Measurements from ENCODE around the gene LIPC.

Gene LIPC

GRCh38 chr15:58467722-58468423 lies 36.1 kb downstream of the LIPC start:
- no peaks in the 10 kb centered on the region for H3K36me3 ChIP-seq (ENCODE audit: control insufficient read depth, low read depth, low read length)
- no peak overlapping the region for H3K4me3 ChIP-seq (ENCODE audit: low read length)
- no peaks in the 10 kb centered on the region for H3K9me3 ChIP-seq (ENCODE audit: control insufficient read depth, low read depth, low read length)
- no peak overlapping the region for H3K9ac ChIP-seq (ENCODE audit: low read length)
- H3K27me3 ChIP-seq (ENCODE audit: control insufficient read depth, insufficient read depth, low read length), result no peaks in the 10 kb centered on the region
- H3K4me1 ChIP-seq (ENCODE audit: control insufficient read depth, low read depth, low read length), result peaks cover 11% of the 10 kb centered on the region
- no peak overlapping the region for H3K27ac ChIP-seq (ENCODE audit: low read length)

GRCh38 chr15:58469432-58470353 lies 37.9 kb downstream of the LIPC start:
- H3K4me1 ChIP-seq (ENCODE audit: control insufficient read depth, low read depth, low read length), result peaks cover 17% of the 10 kb centered on the region
- H3K27ac ChIP-seq (ENCODE audit: low read length), result no peak overlapping the region
- H3K27me3 ChIP-seq (ENCODE audit: control insufficient read depth, insufficient read depth, low read length), result no peaks in the 10 kb centered on the region
- no peak overlapping the region for H3K4me3 ChIP-seq (ENCODE audit: low read length)
- H3K9me3 ChIP-seq (ENCODE audit: control insufficient read depth, low read depth, low read length), result no peaks in the 10 kb centered on the region
- no peaks in the 10 kb centered on the region for H3K36me3 ChIP-seq (ENCODE audit: control insufficient read depth, low read depth, low read length)
- no peak overlapping the region for H3K9ac ChIP-seq (ENCODE audit: low read length)

- peaks cover 17% of the 10 kb centered on the region for H3K4me1 ChIP-seq (ENCODE audit: control insufficient read depth, low read depth, low read length)
- no peaks in the 10 kb centered on the region for H3K9me3 ChIP-seq (ENCODE audit: control insufficient read depth, low read depth, low read length)
- no peaks in the 10 kb centered on the region for H3K36me3 ChIP-seq (ENCODE audit: control insufficient read depth, low read depth, low read length)
- H3K4me3 ChIP-seq (ENCODE audit: low read length), result no peak overlapping the region
- H3K9ac ChIP-seq (ENCODE audit: low read length), result no peak overlapping the region
- no peaks in the 10 kb centered on the region for H3K27me3 ChIP-seq (ENCODE audit: control insufficient read depth, insufficient read depth, low read length)
- H3K27ac ChIP-seq (ENCODE audit: low read length), result no peak overlapping the region
These were observed 39.6 kb downstream of the LIPC start for GRCh38 chr15:58471348-58471747.

GRCh38 chr15:58472221-58472620 lies 40.4 kb downstream of the LIPC start:
- H3K4me1 ChIP-seq (ENCODE audit: control insufficient read depth, low read depth, low read length), result peaks cover 17% of the 10 kb centered on the region
- H3K9me3 ChIP-seq (ENCODE audit: control insufficient read depth, low read depth, low read length), result no peaks in the 10 kb centered on the region
- no peak overlapping the region for H3K4me3 ChIP-seq (ENCODE audit: low read length)
- no peak overlapping the region for H3K9ac ChIP-seq (ENCODE audit: low read length)
- no peaks in the 10 kb centered on the region for H3K36me3 ChIP-seq (ENCODE audit: control insufficient read depth, low read depth, low read length)
- H3K27ac ChIP-seq (ENCODE audit: low read length), result no peak overlapping the region
- no peaks in the 10 kb centered on the region for H3K27me3 ChIP-seq (ENCODE audit: control insufficient read depth, insufficient read depth, low read length)

GRCh38 chr15:58472821-58473581 lies 41.2 kb downstream of the LIPC start:
- Histone ChIP-seq H3K27ac (ENCODE audit: low read length) (no peak overlapping the region), H3K9me3 (ENCODE audit: control insufficient read depth, low read depth, low read length) (no peaks in the 10 kb centered on the region), H3K27me3 (ENCODE audit: control insufficient read depth, insufficient read depth, low read length) (no peaks in the 10 kb centered on the region), H3K36me3 (ENCODE audit: control insufficient read depth, low read depth, low read length) (no peaks in the 10 kb centered on the region), H3K4me1 (ENCODE audit: control insufficient read depth, low read depth, low read length) (peaks cover 17% of the 10 kb centered on the region), H3K9ac (ENCODE audit: low read length) (no peak overlapping the region), H3K4me3 (ENCODE audit: low read length) (no peak overlapping the region)

GRCh38 chr15:58473724-58474123 lies 41.9 kb downstream of the LIPC start:
- no peak overlapping the region for H3K4me3 ChIP-seq (ENCODE audit: low read length)
- no peak overlapping the region for H3K27ac ChIP-seq (ENCODE audit: low read length)
- peaks cover 17% of the 10 kb centered on the region for H3K4me1 ChIP-seq (ENCODE audit: control insufficient read depth, low read depth, low read length)

GRCh38 chr15:58474741-58475323 lies 43.0 kb downstream of the LIPC start:
- no peaks in the 10 kb centered on the region for H3K36me3 ChIP-seq (ENCODE audit: control insufficient read depth, low read depth, low read length)
- H3K27me3 ChIP-seq (ENCODE audit: control insufficient read depth, insufficient read depth, low read length), result no peaks in the 10 kb centered on the region
- no peak overlapping the region for H3K4me3 ChIP-seq (ENCODE audit: low read length)
- peaks cover 10% of the 10 kb centered on the region for H3K4me1 ChIP-seq (ENCODE audit: control insufficient read depth, low read depth, low read length)
- H3K27ac ChIP-seq (ENCODE audit: low read length), result no peak overlapping the region
- no peak overlapping the region for H3K9ac ChIP-seq (ENCODE audit: low read length)
- no peaks in the 10 kb centered on the region for H3K9me3 ChIP-seq (ENCODE audit: control insufficient read depth, low read depth, low read length)

More at GRCh38 chr15:58473724-58474123, 41.9 kb downstream of the LIPC start:
- Histone ChIP-seq H3K9ac (ENCODE audit: low read length) (no peak overlapping the region), H3K36me3 (ENCODE audit: control insufficient read depth, low read depth, low read length) (no peaks in the 10 kb centered on the region), H3K9me3 (ENCODE audit: control insufficient read depth, low read depth, low read length) (no peaks in the 10 kb centered on the region), H3K27me3 (ENCODE audit: control insufficient read depth, insufficient read depth, low read length) (no peaks in the 10 kb centered on the region)

GRCh38 chr15:58475573-58476524 lies 44.1 kb downstream of the LIPC start:
- Histone ChIP-seq H3K9ac (ENCODE audit: low read length) (no peak overlapping the region), H3K27ac (ENCODE audit: low read length) (no peak overlapping the region), H3K4me1 (ENCODE audit: control insufficient read depth, low read depth, low read length) (peaks cover 7% of the 10 kb centered on the region)

GRCh38 chr15:58476525-58477162 lies 44.9 kb downstream of the LIPC start:
- H3K4me1 ChIP-seq (ENCODE audit: control insufficient read depth, low read depth, low read length), result peaks cover 7% of the 10 kb centered on the region

More at GRCh38 chr15:58475573-58476524, 44.1 kb downstream of the LIPC start:
- Histone ChIP-seq H3K4me3 (ENCODE audit: low read length) (no peak overlapping the region), H3K27me3 (ENCODE audit: control insufficient read depth, insufficient read depth, low read length) (no peaks in the 10 kb centered on the region), H3K9me3 (ENCODE audit: control insufficient read depth, low read depth, low read length) (no peaks in the 10 kb centered on the region), H3K36me3 (ENCODE audit: control insufficient read depth, low read depth, low read length) (no peaks in the 10 kb centered on the region)

GRCh38 chr15:58477170-58477569 lies 45.4 kb downstream of the LIPC start:
- no peaks in the 10 kb centered on the region for H3K36me3 ChIP-seq (ENCODE audit: control insufficient read depth, low read depth, low read length)
- no peak overlapping the region for H3K9ac ChIP-seq (ENCODE audit: low read length)
- peaks cover 7% of the 10 kb centered on the region for H3K4me1 ChIP-seq (ENCODE audit: control insufficient read depth, low read depth, low read length)
- H3K4me3 ChIP-seq (ENCODE audit: low read length), result no peak overlapping the region
- H3K9me3 ChIP-seq (ENCODE audit: control insufficient read depth, low read depth, low read length), result no peaks in the 10 kb centered on the region
- H3K27me3 ChIP-seq (ENCODE audit: control insufficient read depth, insufficient read depth, low read length), result no peaks in the 10 kb centered on the region
- no peak overlapping the region for H3K27ac ChIP-seq (ENCODE audit: low read length)

More at GRCh38 chr15:58476525-58477162, 44.9 kb downstream of the LIPC start:
- no peaks in the 10 kb centered on the region for H3K9me3 ChIP-seq (ENCODE audit: control insufficient read depth, low read depth, low read length)
- no peaks in the 10 kb centered on the region for H3K36me3 ChIP-seq (ENCODE audit: control insufficient read depth, low read depth, low read length)
- H3K4me3 ChIP-seq (ENCODE audit: low read length), result no peak overlapping the region
- H3K27me3 ChIP-seq (ENCODE audit: control insufficient read depth, insufficient read depth, low read length), result no peaks in the 10 kb centered on the region
- H3K9ac ChIP-seq (ENCODE audit: low read length), result no peak overlapping the region
- no peak overlapping the region for H3K27ac ChIP-seq (ENCODE audit: low read length)

Data from iPS-18a (cell line).